Measurements from ENCODE around the gene CHST15. TPM values are rescaled to one million over a fixed set of nuclear protein-coding genes. Genes with fewer than 3 reads are reported as not detected.

The CHST15 gene
- total RNA-seq, 1 experiment from 2014 or later, result 17.1 TPM

GRCh38 chr10:124117511-124117785, 24.1 kb upstream of the CHST15 start:
- intact Hi-C loops (cut with micrococcal nuclease), result no loop called here
- H3K27me3 ChIP-seq (ENCODE audit: low read length), result no peaks in the 10 kb centered on the region
- H3K4me3 ChIP-seq (ENCODE audit: low read length), result no peak overlapping the region
- no peaks in the 10 kb centered on the region for H3F3A ChIP-seq (ENCODE audit: low read length, unreplicated experiment)
- no peaks in the 10 kb centered on the region for H3K9me2 ChIP-seq (replicated peaks; ENCODE audit: low read length)
- H3K36me3 ChIP-seq (ENCODE audit: low read depth, low read length), result no peaks in the 10 kb centered on the region
- no peaks in the 10 kb centered on the region for H3K9me3 ChIP-seq (ENCODE audit: low read length)
- ChIA-PET CTCF (no interaction called here), POLR2A (ENCODE audit: unreplicated experiment) (no interaction called here)
- no peak overlapping the region for H3K4me2 ChIP-seq (ENCODE audit: low read length)
- no TSS peak for BruUV-seq (replicated peaks)
- no peak overlapping the region for H3K27ac ChIP-seq (ENCODE audit: low read length)
- no peak for DNase-seq
- H3K79me2 ChIP-seq (ENCODE audit: low read length), result no peaks in the 10 kb centered on the region
- no peak for ATAC-seq
- no peak overlapping the region for H2AFZ ChIP-seq (ENCODE audit: low read length)
- no peak for TF ChIP-seq EZH2 (IDR thresholded peaks at IDR 0.05; ENCODE audit: low read length, unreplicated experiment)
- no peak for TF ChIP-seq EZH2phosphoT487 (IDR thresholded peaks at IDR 0.05; ENCODE audit: borderline replicate concordance, low read length)
- H3K9ac ChIP-seq (ENCODE audit: low read length), result no peak overlapping the region
- H3K4me1 ChIP-seq (ENCODE audit: insufficient read depth, low read length), result no peaks in the 10 kb centered on the region
- no peaks in the 10 kb centered on the region for H4K20me1 ChIP-seq (ENCODE audit: low read length)

- no peak for DNase-seq
- Histone ChIP-seq H3F3A (ENCODE audit: low read length, unreplicated experiment) (no peaks in the 10 kb centered on the region), H3K4me1 (ENCODE audit: insufficient read depth, low read length) (no peaks in the 10 kb centered on the region), H3K9me3 (ENCODE audit: low read length) (no peaks in the 10 kb centered on the region), H3K9ac (ENCODE audit: low read length) (no peak overlapping the region), H3K36me3 (ENCODE audit: low read depth, low read length) (no peaks in the 10 kb centered on the region), H3K9me2 (replicated peaks; ENCODE audit: low read length) (no peaks in the 10 kb centered on the region), H3K4me2 (ENCODE audit: low read length) (no peak overlapping the region), H3K4me3 (ENCODE audit: low read length) (no peak overlapping the region), H3K27me3 (ENCODE audit: low read length) (no peaks in the 10 kb centered on the region), H2AFZ (ENCODE audit: low read length) (no peak overlapping the region), H3K27ac (ENCODE audit: low read length) (no peak overlapping the region), H4K20me1 (ENCODE audit: low read length) (no peaks in the 10 kb centered on the region), H3K79me2 (ENCODE audit: low read length) (no peaks in the 10 kb centered on the region)
- intact Hi-C loops (cut with micrococcal nuclease), result no loop called here
- ATAC-seq, result no peak
- ChIA-PET CTCF (no interaction called here), POLR2A (ENCODE audit: unreplicated experiment) (no interaction called here)
- BruUV-seq (replicated peaks), result no TSS peak
- no peak for TF ChIP-seq EZH2 (IDR thresholded peaks at IDR 0.05; ENCODE audit: low read length, unreplicated experiment)
- TF ChIP-seq EZH2phosphoT487 (IDR thresholded peaks at IDR 0.05; ENCODE audit: borderline replicate concordance, low read length), result no peak
- TF ChIP-seq CTCF (conservative IDR thresholded peaks at IDR 0.05; ENCODE audit: low read depth, low read length), result no peak
These were observed 23.5 kb upstream of the CHST15 start for GRCh38 chr10:124116771-124117510.

- no peaks in the 10 kb centered on the region for H3K36me3 ChIP-seq (ENCODE audit: low read depth, low read length)
- no peaks in the 10 kb centered on the region for H3K9me2 ChIP-seq (replicated peaks; ENCODE audit: low read length)
- no peak overlapping the region for H3K4me2 ChIP-seq (ENCODE audit: low read length)
- ATAC-seq (no peak), DNase-seq (no peak)
- ChIA-PET POLR2A (ENCODE audit: unreplicated experiment) (no interaction called here), CTCF (no interaction called here)
- no peaks in the 10 kb centered on the region for H4K20me1 ChIP-seq (ENCODE audit: low read length)
- TF ChIP-seq CTCF (conservative IDR thresholded peaks at IDR 0.05; ENCODE audit: low read depth, low read length) (no peak), EZH2phosphoT487 (IDR thresholded peaks at IDR 0.05; ENCODE audit: borderline replicate concordance, low read length) (no peak), EZH2 (IDR thresholded peaks at IDR 0.05; ENCODE audit: low read length, unreplicated experiment) (no peak)
- no peaks in the 10 kb centered on the region for H3K79me2 ChIP-seq (ENCODE audit: low read length)
- BruUV-seq (replicated peaks), result no TSS peak
- H3K27me3 ChIP-seq (ENCODE audit: low read length), result no peaks in the 10 kb centered on the region
- no peak overlapping the region for H2AFZ ChIP-seq (ENCODE audit: low read length)
- H3K4me1 ChIP-seq (ENCODE audit: insufficient read depth, low read length), result no peaks in the 10 kb centered on the region
- no peak overlapping the region for H3K27ac ChIP-seq (ENCODE audit: low read length)
- H3F3A ChIP-seq (ENCODE audit: low read length, unreplicated experiment), result no peaks in the 10 kb centered on the region
- no peak overlapping the region for H3K9ac ChIP-seq (ENCODE audit: low read length)
- H3K9me3 ChIP-seq (ENCODE audit: low read length), result no peaks in the 10 kb centered on the region
- no peak overlapping the region for H3K4me3 ChIP-seq (ENCODE audit: low read length)
- intact Hi-C loops (cut with micrococcal nuclease), result no loop called here
These were observed 21.3 kb upstream of the CHST15 start for GRCh38 chr10:124114696-124115095.

Data from PC-3 (cell line).